Measurements from ENCODE around the gene LIN7C. TPM values are rescaled to one million over a fixed set of nuclear protein-coding genes. Genes with fewer than 3 reads are reported as not detected.

LIN7C gene
- total and polyA plus RNA-seq, 12 donors, result 7.2 to 53.4 (median 33.6) TPM

GRCh38 chr11:27512238-27512637, 5.7 kb upstream of the LIN7C start:
- Histone ChIP-seq H3K4me3 (no peak overlapping the region), H3K9me3 (replicated peaks in 1 of 3) (no peaks in the 10 kb centered on the region), H3K27me3 (no peaks in the 10 kb centered on the region), H3K36me3 (replicated peaks in 1 of 2) (no peaks in the 10 kb centered on the region), H3K27ac (no peak overlapping the region), H3K4me1 (replicated peaks in 1 of 2) (peaks cover 3 to 7% of the 10 kb centered on the region in 2 donors)
- intact Hi-C loops (cut with DNase I), result no loop called here
- DNase-seq, result no peak
- TF ChIP-seq, protein P1, sequence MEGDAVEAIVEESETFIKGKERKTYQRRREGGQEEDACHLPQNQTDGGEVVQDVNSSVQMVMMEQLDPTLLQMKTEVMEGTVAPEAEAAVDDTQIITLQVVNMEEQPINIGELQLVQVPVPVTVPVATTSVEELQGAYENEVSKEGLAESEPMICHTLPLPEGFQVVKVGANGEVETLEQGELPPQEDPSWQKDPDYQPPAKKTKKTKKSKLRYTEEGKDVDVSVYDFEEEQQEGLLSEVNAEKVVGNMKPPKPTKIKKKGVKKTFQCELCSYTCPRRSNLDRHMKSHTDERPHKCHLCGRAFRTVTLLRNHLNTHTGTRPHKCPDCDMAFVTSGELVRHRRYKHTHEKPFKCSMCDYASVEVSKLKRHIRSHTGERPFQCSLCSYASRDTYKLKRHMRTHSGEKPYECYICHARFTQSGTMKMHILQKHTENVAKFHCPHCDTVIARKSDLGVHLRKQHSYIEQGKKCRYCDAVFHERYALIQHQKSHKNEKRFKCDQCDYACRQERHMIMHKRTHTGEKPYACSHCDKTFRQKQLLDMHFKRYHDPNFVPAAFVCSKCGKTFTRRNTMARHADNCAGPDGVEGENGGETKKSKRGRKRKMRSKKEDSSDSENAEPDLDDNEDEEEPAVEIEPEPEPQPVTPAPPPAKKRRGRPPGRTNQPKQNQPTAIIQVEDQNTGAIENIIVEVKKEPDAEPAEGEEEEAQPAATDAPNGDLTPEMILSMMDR (IDR thresholded peaks at IDR 0.05), result no peak
- no peak for TF ChIP-seq POLR2A (IDR thresholded peaks at IDR 0.05)
- 82 to 96% (median 91%) methylated on average over 3 of the region's 3 CpGs for WGBS, 4 donors

DNA sequence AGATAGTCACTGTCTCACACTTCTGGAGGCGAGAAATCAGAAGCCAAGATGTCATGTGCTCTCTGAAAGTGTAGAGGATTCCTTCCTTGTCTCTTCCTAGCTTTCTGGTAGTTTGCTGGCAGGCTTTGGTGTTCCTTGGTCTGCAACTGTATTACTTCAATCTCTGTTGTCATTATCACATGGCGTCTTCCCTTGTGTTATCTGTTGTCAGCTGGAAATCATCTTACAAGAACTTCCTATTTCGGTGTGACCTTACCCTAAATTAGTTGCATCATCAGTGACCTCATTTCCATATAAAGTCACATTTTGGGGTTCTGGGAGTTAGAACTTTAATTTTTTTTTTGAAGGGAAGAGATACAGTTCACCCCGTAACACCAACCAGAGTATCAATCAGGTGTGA, 3.3 kb upstream of the LIN7C start:
- H3K4me1 ChIP-seq (replicated peaks in 1 of 2), result peaks cover 15 to 18% of the 10 kb centered on the region in 2 donors
- H3K9me3 ChIP-seq (replicated peaks in 1 of 3), result no peaks in the 10 kb centered on the region
- 84 to 90% (median 88%) methylated on average over 4 of the region's 4 CpGs for WGBS, 4 donors
- no peak overlapping the region for H3K27ac ChIP-seq
- no peak for TF ChIP-seq POLR2A (IDR thresholded peaks at IDR 0.05)
- no peak overlapping the region for H3K4me3 ChIP-seq
- no peaks in the 10 kb centered on the region for H3K36me3 ChIP-seq (replicated peaks in 1 of 2)
- intact Hi-C loops (cut with DNase I), result no loop called here
- no peak for DNase-seq
- H3K27me3 ChIP-seq, result no peaks in the 10 kb centered on the region

GRCh38 chr11:27507557-27508322, 1.2 kb upstream of the LIN7C start:
- TF ChIP-seq POLR2A (IDR thresholded peaks at IDR 0.05), result no peak
- TF ChIP-seq, protein P1 (IDR thresholded peaks at IDR 0.05), result no peak
- 95 to 98% (median 97%) methylated on average over 4 of the region's 4 CpGs for WGBS, 4 donors
- Histone ChIP-seq H3K4me3 (peak overlapping the region in 1 of 4 donors; percentile 71), H3K4me1 (replicated peaks in 1 of 2) (peaks cover 15 to 38% of the 10 kb centered on the region in 2 donors), H3K9me3 (replicated peaks in 1 of 3) (no peaks in the 10 kb centered on the region), H3K27me3 (no peaks in the 10 kb centered on the region), H3K36me3 (replicated peaks in 1 of 2) (no peaks in the 10 kb centered on the region), H3K27ac (no peak overlapping the region)
- intact Hi-C loops (cut with DNase I), result no loop called here
- no peak for DNase-seq

- peaks cover 18 to 49% of the 10 kb centered on the region in 2 donors for H3K4me1 ChIP-seq (replicated peaks in 1 of 2)
- H3K36me3 ChIP-seq (replicated peaks in 1 of 2), result peaks cover 0 to 5% of the 10 kb centered on the region in 2 donors
- TF ChIP-seq, protein P1 (IDR thresholded peaks at IDR 0.05), result no peak
- no peak for TF ChIP-seq POLR2A (IDR thresholded peaks at IDR 0.05)
- peak overlapping the region; percentile 71 to 93 (median 81) for H3K4me3 ChIP-seq
- DNase-seq, result no peak
- intact Hi-C loops (cut with DNase I), result no loop called here
- H3K27ac ChIP-seq, result peak overlapping the region in 4 of 5 donors; percentile 77 to 97 (median 88)
- 1 to 6% (median 3%) methylated on average over 5 of the region's 5 CpGs for WGBS, 4 donors
- H3K9me3 ChIP-seq (replicated peaks in 1 of 3), result no peaks in the 10 kb centered on the region
- no peaks in the 10 kb centered on the region for H3K27me3 ChIP-seq
Measured at GRCh38 chr11:27505781-27506180, 788 bp downstream of the LIN7C start.

DNA sequence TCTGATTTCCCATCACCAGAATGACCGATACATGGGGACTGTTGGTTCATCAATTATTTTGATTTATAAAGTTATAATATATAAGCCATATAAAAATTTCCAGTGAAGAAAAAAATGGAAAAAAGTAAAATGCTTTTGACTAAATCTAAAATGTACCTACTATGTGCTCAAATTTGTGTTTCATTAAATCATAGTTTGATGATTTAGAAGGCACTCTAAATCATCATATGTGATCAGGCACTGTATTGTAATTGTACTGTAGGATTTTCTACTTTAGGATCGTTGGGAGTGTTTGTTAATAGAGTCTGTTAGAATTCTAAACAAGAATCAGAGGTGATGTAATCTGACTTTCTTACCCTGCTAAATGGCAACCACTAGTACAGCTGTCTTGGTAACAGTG, 2.4 kb downstream of the LIN7C start:
- Histone ChIP-seq H3K36me3 (replicated peaks in 1 of 2) (peaks cover 0 to 21% of the 10 kb centered on the region in 2 donors), H3K27me3 (no peaks in the 10 kb centered on the region), H3K4me3 (no peak overlapping the region), H3K4me1 (replicated peaks in 1 of 2) (peaks cover 18 to 49% of the 10 kb centered on the region in 2 donors), H3K27ac (no peak overlapping the region), H3K9me3 (replicated peaks in 1 of 3) (no peaks in the 10 kb centered on the region)
- whole genome bisulfite sequencing, 4 donors, result 80 to 87% (median 85%) methylated on average over 2 of the region's 2 CpGs
- TF ChIP-seq, protein P1 (IDR thresholded peaks at IDR 0.05), result no peak
- no peak for TF ChIP-seq POLR2A (IDR thresholded peaks at IDR 0.05)
- intact Hi-C loops (cut with DNase I), result no loop called here
- DNase-seq, result no peak
